Iris pigment epithelial cell (primary cell): ENCODE measurements around the gene C1QC.

ENCODE experiments used
- DNase-seq: peaks from one replicate; pipeline ENCODE4 v3.0.0-alpha.2; 2011; ENCODE audit warnings: low read depth

C1QC gene

DNA sequence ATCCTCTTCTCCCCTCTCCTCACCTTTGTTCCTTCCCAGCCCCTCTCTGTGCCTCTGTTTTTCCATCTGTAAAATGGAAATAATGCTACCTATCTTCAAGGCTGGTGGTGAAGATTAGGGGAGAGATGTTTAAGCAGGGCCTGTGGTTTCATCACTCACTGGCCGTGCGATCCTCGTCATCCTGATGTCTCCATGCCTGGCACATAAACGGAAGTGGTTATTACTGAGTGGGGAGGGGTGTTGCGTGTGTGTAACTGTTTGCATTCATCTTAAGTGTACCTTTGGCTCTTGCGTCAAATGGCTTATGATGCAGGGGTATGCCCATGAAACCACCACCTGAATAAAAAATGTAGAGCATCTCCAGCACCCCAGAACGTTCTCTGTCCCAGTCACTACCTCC lies 24.2 kb upstream of the C1QC start:
- no peak for DNase-seq

GRCh38 chr1:22619798-22620197 lies 23.6 kb upstream of the C1QC start:
- no peak for DNase-seq

DNA sequence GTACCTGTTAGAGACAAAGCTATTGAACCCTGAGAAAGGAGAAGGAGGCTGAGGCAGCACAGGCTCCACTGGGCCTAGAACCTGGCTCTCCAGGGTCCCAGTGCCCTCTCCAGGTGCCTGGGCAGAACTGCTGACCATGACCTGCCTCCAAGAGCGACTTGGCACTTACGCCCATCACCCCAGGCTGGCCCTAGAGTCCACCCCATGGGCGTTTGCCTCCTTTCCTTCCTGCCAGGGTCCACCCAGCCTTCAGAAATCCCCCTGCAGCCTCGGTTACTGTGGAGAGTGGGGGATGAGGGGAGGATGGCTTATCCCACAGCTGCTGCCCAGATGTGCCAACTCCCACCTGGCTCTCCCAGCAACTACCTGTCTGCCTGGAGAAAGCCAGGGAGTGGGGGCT lies 21.7 kb upstream of the C1QC start:
- no peak for DNase-seq

GRCh38 chr1:22625262-22625925 lies 18.0 kb upstream of the C1QC start:
- peak; percentile 2 for DNase-seq

DNA sequence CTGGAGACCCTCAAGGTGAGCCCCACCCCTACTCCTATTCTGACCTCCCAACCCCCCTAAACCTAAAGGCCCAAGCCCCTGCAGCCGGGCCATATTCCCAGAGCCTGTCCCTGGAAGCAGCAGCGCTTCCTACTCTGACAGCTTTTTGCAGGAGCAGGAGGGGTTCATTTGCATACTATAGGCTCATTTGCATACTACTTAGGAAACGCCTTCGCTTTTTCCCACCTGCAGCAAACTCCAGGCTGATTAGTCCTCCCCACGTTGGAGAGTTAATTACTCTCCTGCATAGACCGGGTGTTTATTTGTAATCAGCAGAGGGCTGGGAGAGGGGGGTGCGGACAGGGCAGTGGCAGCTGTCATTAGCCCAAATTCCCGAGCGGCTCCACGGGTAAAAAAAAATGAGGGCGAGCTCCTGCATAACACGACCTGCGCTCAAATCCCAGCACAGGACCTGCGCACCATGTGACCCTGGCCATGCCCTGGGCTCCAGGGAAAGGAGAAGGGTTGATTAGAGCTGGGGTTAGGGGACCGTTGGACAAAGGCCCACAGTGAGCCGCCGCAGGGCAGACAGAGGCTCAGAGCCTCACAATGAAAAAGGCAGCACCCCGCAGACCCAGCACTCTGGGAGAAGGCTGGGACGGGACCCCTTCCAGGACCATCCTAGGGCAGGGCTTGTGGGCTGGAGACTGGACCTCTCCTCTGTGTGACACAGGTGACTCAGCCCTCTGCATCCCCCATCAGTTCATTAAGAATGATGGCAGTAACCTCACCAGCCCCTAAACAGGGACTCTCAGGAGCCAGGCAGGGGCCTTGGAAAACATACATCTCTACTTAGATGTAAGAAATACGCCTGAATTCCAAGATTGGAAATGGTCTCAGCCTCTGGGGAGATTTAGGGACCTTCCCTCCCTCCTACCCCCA lies 16.9 kb upstream of the C1QC start:
- DNase-seq: no peak

GRCh38 chr1:22627331-22627730 lies 16.1 kb upstream of the C1QC start:
- DNase-seq: no peak

GRCh38 chr1:22628698-22629444 lies 14.6 kb upstream of the C1QC start:
- DNase-seq: no peak

GRCh38 chr1:22629886-22630285 lies 13.5 kb upstream of the C1QC start:
- DNase-seq: no peak

DNA sequence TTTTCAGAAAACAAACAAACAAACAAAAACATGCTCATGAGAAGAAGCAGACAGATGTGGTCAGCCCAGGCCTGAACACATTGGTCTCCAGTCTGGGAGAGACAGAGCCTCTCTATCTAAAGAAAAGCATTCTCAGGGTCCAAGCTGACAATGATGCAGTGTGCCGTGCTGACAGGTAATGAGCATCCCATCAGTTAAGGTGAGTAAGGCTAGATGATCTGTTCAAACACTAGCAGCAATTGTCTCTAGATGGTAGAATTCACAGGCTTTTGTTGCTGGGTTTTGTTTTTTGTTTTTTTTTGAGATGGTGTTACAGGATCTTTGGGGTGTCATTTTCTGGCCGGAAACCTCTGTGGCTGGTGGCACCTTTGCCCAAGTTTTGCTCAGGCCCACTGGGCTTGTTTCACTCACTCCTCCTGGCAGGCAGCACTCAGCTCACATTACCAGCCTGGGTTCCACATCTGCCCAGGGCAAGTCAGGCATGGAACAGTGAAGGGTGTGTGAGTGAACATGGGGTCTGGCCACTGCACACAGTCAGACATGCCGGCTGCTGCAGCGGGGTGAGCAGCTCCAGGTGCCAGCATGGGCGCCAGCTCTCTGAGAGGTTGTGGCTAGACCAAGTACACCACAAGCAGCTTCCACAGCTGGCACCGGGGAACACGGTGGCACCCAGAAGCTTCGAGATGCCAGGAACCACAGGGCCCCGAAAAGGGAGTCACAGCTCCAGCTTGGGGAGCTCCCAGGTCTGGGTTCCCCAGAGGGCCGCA lies 9.6 kb upstream of the C1QC start:
- no peak for DNase-seq

GRCh38 chr1:22635436-22635835 lies 8.0 kb upstream of the C1QC start:
- DNase-seq: no peak

- DNase-seq: no peak
These were observed 7.1 kb upstream of the C1QC start, which contains the start of gene C1QA for GRCh38 chr1:22636353-22636752. C1QA (plus strand) TSS chr1:22636628; CDS start chr1:22637617, 989 bp downstream.

GRCh38 chr1:22636927-22637326 lies 6.5 kb upstream of the C1QC start:
- no peak for DNase-seq

DNA sequence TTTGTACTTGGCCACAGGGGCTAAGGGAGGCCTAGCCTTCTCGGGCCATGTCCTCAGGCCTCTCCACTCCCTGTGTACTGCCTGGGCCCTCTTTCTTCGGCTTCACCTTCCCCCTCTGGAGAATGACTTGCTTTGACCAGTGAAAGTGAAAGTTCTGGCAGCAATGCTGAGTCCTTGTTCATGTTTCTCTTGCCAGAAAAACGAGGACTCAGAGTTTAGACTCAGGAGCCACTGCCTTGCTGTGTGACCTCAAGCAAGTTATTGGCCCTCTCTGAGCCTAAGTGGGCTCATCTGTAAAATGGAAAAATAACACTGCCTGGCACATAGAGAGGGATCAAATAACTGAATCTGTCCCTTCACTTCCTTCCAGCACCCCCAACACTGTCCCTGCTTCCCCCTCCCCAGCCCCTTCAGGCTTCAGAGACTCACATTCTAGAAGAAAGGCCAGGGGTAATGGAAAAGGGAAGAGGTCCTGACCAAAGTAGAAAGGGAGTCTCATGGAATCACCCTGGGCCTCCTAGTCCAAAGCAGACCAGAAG lies 5.5 kb upstream of the C1QC start:
- no peak for DNase-seq

- DNase-seq: no peak
These were observed 4.8 kb upstream of the C1QC start for GRCh38 chr1:22638476-22639234.

- peak; percentile 82 for DNase-seq
These were observed 4.1 kb upstream of the C1QC start for GRCh38 chr1:22639286-22639685.

DNA sequence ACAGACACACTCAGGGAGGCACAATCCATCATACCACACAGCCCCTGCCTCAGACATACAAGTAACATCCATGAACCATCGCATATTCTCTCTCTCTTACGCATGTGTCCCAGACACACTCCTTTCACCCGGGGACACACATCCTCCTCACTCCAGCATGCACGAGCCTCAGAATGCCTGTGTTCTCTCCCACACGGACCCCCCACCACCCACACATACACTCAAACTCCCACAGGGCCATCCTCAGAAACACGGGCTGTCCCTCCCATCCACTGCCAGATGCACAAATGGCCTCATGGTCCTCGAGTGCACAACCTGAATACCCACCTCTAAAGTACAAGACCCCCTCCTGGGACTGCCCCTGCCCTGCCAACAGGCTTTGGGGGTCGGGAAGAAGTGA lies 2.2 kb upstream of the C1QC start:
- DNase-seq: no peak

- peak; percentile 26 for DNase-seq
These were observed 1.4 kb upstream of the C1QC start for GRCh38 chr1:22641906-22642636.

- no peak for DNase-seq
These were observed 495 bp downstream of the C1QC start for GRCh38 chr1:22643928-22644327.

- DNase-seq: no peak
These were observed 2.5 kb downstream of the C1QC start for GRCh38 chr1:22645931-22646330.

- peak; percentile 24 for DNase-seq
These were observed 3.0 kb downstream of the C1QC start for GRCh38 chr1:22646384-22646783.
